Neural cell (in vitro differentiated cells): ENCODE measurements around the gene ACTR6. TPM values are rescaled to one million over a fixed set of nuclear protein-coding genes. Genes with fewer than 3 reads are reported as not detected.
"Not testable (repeated sequence)": the region's sequence is repeated elsewhere in the genome, so short reads cannot be mapped to it uniquely, and the experiment has no call there.

ENCODE experiments used
- H2AFZ ChIP-seq: fragments of 200-600, 300-800 bp; sonication (generic), shearing (Covaris generic); 2 replicates; pipeline ENCODE4 v1.6.0; 2014; ENCODE audit warnings: low read depth, mild to moderate bottlenecking, antibody characterized with exemption, low read length, moderate library complexity
- H3F3A ChIP-seq: fragments of 200-600 bp; shearing (Covaris generic); 2 replicates; pipeline ENCODE4 v1.6.1; 2016; ENCODE audit warnings: mild to moderate bottlenecking, moderate library complexity, mixed read lengths, antibody characterized with exemption, low read length; ENCODE audit not compliant: insufficient read depth, poor library complexity, severe bottlenecking
- H3K27ac ChIP-seq: fragments of 200-600, 300-800 bp; sonication (generic), shearing (Covaris generic); 2 replicates; pipeline ENCODE4 v1.5.1; 2014; ENCODE audit warnings: mild to moderate bottlenecking, low read length, moderate library complexity
- H3K27me3 ChIP-seq: fragments of 300-800, 200-600 bp; sonication (generic), shearing (Covaris generic); 2 replicates; pipeline ENCODE4 v1.6.0; 2014; ENCODE audit warnings: mild to moderate bottlenecking, low read depth, low read length, moderate library complexity; ENCODE audit not compliant: insufficient read depth
- H3K36me3 ChIP-seq: fragments of 300-800, 200-600 bp; sonication (generic), shearing (Covaris generic); 2 replicates; pipeline ENCODE4 v1.5.1; 2014; ENCODE audit warnings: mild to moderate bottlenecking, antibody characterized with exemption, low read length, moderate library complexity; ENCODE audit not compliant: insufficient read depth
- H3K4me2 ChIP-seq: fragments of 300-800, 200-600 bp; sonication (generic), shearing (Covaris generic); 2 replicates; pipeline ENCODE4 v1.6.0; 2014; ENCODE audit warnings: mild to moderate bottlenecking, low read length
- H3K4me3 ChIP-seq: fragments of 300-800, 200-600 bp; sonication (generic), shearing (Covaris generic); 2 replicates; pipeline ENCODE4 v1.5.1; 2014; ENCODE audit warnings: mild to moderate bottlenecking, low read length, moderate library complexity
- H3K79me2 ChIP-seq: fragments of 200-600 bp; shearing (Covaris generic); replicated peaks from 2 replicates; pipeline ENCODE4 v1.6.0; 2014; ENCODE audit warnings: mild to moderate bottlenecking, low read length, moderate library complexity; ENCODE audit not compliant: insufficient read depth
- H3K9ac ChIP-seq: fragments of 300-800, 200-600 bp; sonication (generic), shearing (Covaris generic); 2 replicates; pipeline ENCODE4 v1.6.1; 2016; ENCODE audit warnings: mild to moderate bottlenecking, low read length, mixed read lengths
- H3K9me2 ChIP-seq: fragments of 200-600 bp; shearing (Covaris generic); 2 replicates; pipeline ENCODE4 v1.6.1; 2016; ENCODE audit warnings: mild to moderate bottlenecking, low read length, mixed read lengths; ENCODE audit not compliant: insufficient read depth
- H3K9me3 ChIP-seq: fragments of 200-600, 300-800 bp; sonication (generic), shearing (Covaris generic); 2 replicates; pipeline ENCODE4 v1.6.1; 2016; ENCODE audit warnings: mild to moderate bottlenecking, mixed run types, low read length, moderate library complexity, mixed read lengths
- H4K20me1 ChIP-seq: fragments of 200-600 bp; shearing (Covaris generic); 2 replicates; pipeline ENCODE4 v1.6.1; 2016; ENCODE audit warnings: mild to moderate bottlenecking, mixed run types; ENCODE audit not compliant: insufficient read depth
- CTCF ChIP-seq: fragments of 450-650 bp; IDR thresholded peaks from 2 replicates; pipeline ENCODE4 v1.5.1; 2014; ENCODE audit warnings: antibody characterized with exemption, mild to moderate bottlenecking, moderate library complexity; ENCODE audit not compliant: poor library complexity, severe bottlenecking
- EP300 ChIP-seq: fragments of 450-650 bp; conservative IDR thresholded peaks from 2 replicates; pipeline ENCODE4 v1.6.1; 2014; ENCODE audit warnings: antibody characterized with exemption, mild to moderate bottlenecking, moderate library complexity; ENCODE audit not compliant: poor library complexity, severe bottlenecking
- EZH2 ChIP-seq: fragments of 200-600, 300-800 bp; shearing (Covaris generic), sonication (generic); IDR thresholded peaks from 2 replicates; pipeline ENCODE4 v1.6.1; 2014; ENCODE audit warnings: antibody characterized with exemption, low read length, borderline replicate concordance, mild to moderate bottlenecking; ENCODE audit not compliant: insufficient read depth, poor library complexity, severe bottlenecking
- MXI1 ChIP-seq: fragments of 450-650 bp; conservative IDR thresholded peaks from 2 replicates; pipeline ENCODE4 v1.6.1; 2014; ENCODE audit warnings: antibody characterized with exemption, mild to moderate bottlenecking; ENCODE audit not compliant: poor library complexity, severe bottlenecking
- POLR2AphosphoS5 ChIP-seq: IDR thresholded peaks from 2 replicates; pipeline ENCODE4 v1.6.1; 2012
- RAD21 ChIP-seq: fragments of 450-650 bp; conservative IDR thresholded peaks from 2 replicates; pipeline ENCODE4 v1.6.1; 2014; ENCODE audit warnings: antibody characterized with exemption, mild to moderate bottlenecking, moderate library complexity
- SMC3 ChIP-seq: fragments of 450-650 bp; conservative IDR thresholded peaks from 2 replicates; pipeline ENCODE4 v1.6.1; 2014; ENCODE audit warnings: antibody characterized with exemption, mild to moderate bottlenecking, moderate library complexity; ENCODE audit not compliant: poor library complexity
- TAF1 ChIP-seq: IDR thresholded peaks from 2 replicates; pipeline ENCODE4 v1.6.1; 2012; ENCODE audit warnings: low read depth
- polyA plus RNA-seq: library from polyadenylated mRNA; depleted of rRNA; stranded (reverse); fragments of >200 nt; gene quantifications from 2 replicates; pipeline ENCODE4 v1.2.3, GENCODE V29; 2014
- TF ChIP-seq, protein P1 (sequence below): IDR thresholded peaks from 2 replicates; pipeline ENCODE4 v1.6.1; 2012; ENCODE audit warnings: borderline replicate concordance

ACTR6 gene
- polyA plus RNA-seq, 1 donor from 2014 or later = 128 TPM

- Histone ChIP-seq H3K4me2 (no peak overlapping the region), H3K4me3 (no peak overlapping the region), H2AFZ (no peak overlapping the region), H3K36me3 (no peaks in the 10 kb centered on the region), H3K9ac (no peak overlapping the region), H3K9me2 (no peaks in the 10 kb centered on the region), H3K9me3 (no peaks in the 10 kb centered on the region), H3F3A (no peaks in the 10 kb centered on the region), H3K79me2 (no peaks in the 10 kb centered on the region), H3K27ac (no peak overlapping the region), H3K27me3 (no peaks in the 10 kb centered on the region), H4K20me1 (no peaks in the 10 kb centered on the region)
- no peak for TF ChIP-seq MXI1
Observed at GRCh38 chr12:100229876-100230275, 29.3 kb downstream of the ACTR6 start.

DNA sequence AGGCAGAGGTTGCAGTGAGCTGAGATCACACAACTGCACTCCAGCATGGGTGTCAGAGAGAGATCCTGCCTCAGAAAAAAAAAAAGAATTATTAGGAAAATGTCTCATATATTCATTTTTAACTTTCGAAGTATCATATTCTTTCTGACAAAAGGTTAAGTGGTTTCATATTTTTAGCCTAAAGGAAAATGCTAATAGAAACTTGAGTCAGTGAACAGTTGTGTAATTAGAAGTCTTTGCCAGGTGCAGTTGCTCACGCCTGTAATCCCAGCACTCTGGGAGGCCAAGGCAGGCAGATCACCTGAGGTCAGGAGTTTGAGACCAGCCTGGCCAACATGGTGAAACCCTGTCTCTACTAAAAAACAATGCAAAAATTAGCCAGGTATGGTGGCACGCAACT lies 31.3 kb downstream of the ACTR6 start:
- H3K4me3 ChIP-seq, H3K4me2 ChIP-seq, H3F3A ChIP-seq, H3K79me2 ChIP-seq, H3K27ac ChIP-seq, H3K9ac ChIP-seq, H4K20me1 ChIP-seq, H3K27me3 ChIP-seq, H3K36me3 ChIP-seq, H2AFZ ChIP-seq, H3K9me3 ChIP-seq, H3K9me2 ChIP-seq: not testable (repeated sequence)

DNA sequence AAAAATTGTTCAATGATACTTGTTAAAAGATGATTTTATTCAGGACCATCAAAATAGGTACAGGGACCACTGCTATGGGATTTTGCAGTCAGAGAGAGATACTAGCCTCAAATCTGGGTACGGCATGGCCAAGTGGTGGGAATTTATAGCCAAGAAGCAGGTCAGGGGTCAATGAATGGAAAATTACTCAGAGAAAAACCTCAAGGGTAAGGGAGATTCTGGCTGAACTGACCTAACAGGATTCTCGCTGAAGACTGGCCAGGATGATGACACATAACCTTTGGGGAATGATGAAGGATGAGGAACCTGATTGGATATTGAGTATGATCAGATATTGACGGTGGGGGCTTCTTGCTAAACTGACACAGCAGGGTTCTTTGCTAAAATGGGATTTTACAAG lies 33.6 kb downstream of the ACTR6 start:
- Histone ChIP-seq H3K4me3 (no peak overlapping the region), H3K27ac (no peak overlapping the region), H3K9me2 (no peaks in the 10 kb centered on the region), H2AFZ (no peak overlapping the region), H4K20me1 (no peaks in the 10 kb centered on the region), H3K9me3 (no peaks in the 10 kb centered on the region), H3K4me2 (no peak overlapping the region), H3K27me3 (no peaks in the 10 kb centered on the region), H3K79me2 (no peaks in the 10 kb centered on the region), H3K36me3 (no peaks in the 10 kb centered on the region), H3F3A (no peaks in the 10 kb centered on the region), H3K9ac (no peak overlapping the region)
- no peak for TF ChIP-seq TAF1
- TF ChIP-seq, protein P1, sequence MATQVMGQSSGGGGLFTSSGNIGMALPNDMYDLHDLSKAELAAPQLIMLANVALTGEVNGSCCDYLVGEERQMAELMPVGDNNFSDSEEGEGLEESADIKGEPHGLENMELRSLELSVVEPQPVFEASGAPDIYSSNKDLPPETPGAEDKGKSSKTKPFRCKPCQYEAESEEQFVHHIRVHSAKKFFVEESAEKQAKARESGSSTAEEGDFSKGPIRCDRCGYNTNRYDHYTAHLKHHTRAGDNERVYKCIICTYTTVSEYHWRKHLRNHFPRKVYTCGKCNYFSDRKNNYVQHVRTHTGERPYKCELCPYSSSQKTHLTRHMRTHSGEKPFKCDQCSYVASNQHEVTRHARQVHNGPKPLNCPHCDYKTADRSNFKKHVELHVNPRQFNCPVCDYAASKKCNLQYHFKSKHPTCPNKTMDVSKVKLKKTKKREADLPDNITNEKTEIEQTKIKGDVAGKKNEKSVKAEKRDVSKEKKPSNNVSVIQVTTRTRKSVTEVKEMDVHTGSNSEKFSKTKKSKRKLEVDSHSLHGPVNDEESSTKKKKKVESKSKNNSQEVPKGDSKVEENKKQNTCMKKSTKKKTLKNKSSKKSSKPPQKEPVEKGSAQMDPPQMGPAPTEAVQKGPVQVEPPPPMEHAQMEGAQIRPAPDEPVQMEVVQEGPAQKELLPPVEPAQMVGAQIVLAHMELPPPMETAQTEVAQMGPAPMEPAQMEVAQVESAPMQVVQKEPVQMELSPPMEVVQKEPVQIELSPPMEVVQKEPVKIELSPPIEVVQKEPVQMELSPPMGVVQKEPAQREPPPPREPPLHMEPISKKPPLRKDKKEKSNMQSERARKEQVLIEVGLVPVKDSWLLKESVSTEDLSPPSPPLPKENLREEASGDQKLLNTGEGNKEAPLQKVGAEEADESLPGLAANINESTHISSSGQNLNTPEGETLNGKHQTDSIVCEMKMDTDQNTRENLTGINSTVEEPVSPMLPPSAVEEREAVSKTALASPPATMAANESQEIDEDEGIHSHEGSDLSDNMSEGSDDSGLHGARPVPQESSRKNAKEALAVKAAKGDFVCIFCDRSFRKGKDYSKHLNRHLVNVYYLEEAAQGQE = no peak
- TF ChIP-seq SMC3 = no peak
- TF ChIP-seq MXI1 = no peak
- no peak for TF ChIP-seq EP300
- no peak for TF ChIP-seq EZH2
- TF ChIP-seq POLR2AphosphoS5 = no peak
- no peak for TF ChIP-seq RAD21
- TF ChIP-seq CTCF = no peak
